A673 (cell line): ENCODE measurements around the gene UVSSA.

Experiments used
- CTCF ChIP-seq: fragments of 300-800, 200-600 bp; sonication (generic); conservative IDR thresholded peaks from 2 replicates; pipeline ENCODE4 v1.5.1; 2017; ENCODE audit warnings: low read depth, mild to moderate bottlenecking, antibody characterized with exemption, low read length, moderate library complexity, mixed read lengths
- EZH2 ChIP-seq: fragments of 200-600 bp; sonication (generic); IDR thresholded peaks from 2 replicates; pipeline ENCODE4 v1.6.1; 2017; ENCODE audit warnings: borderline replicate concordance, low read depth, mild to moderate bottlenecking, mixed read lengths, antibody characterized with exemption, low read length; ENCODE audit not compliant: poor library complexity, severe bottlenecking

GRCh38 chr4:1366371-1367229, 19.6 kb downstream of the UVSSA start:
- TF ChIP-seq CTCF (no peak), EZH2 (no peak)
